ENCODE results near the gene ENAM.
A peak's percentile ranks its signal among the peaks of the same experiment; 100 is the strongest.

The ENAM gene

GRCh38 chr4:70607334-70607853 is 21.1 kb upstream of the ENAM start:
- Histone ChIP-seq H2AK5ac (ENCODE audit: low read length) (no peak overlapping the region), H3K27me3 (ENCODE audit: insufficient read depth, low read length) (no peaks in the 10 kb centered on the region), H3K4me2 (ENCODE audit: low read length) (no peak overlapping the region), H2BK5ac (ENCODE audit: low read depth, low read length, poor library complexity) (no peak overlapping the region), H3K27ac (ENCODE audit: low read depth, low read length) (no peak overlapping the region), H2BK120ac (ENCODE audit: insufficient read depth, low read length, poor library complexity) (no peak overlapping the region), H4K91ac (ENCODE audit: low read depth, low read length) (no peak overlapping the region), H3K79me2 (ENCODE audit: control insufficient read depth, insufficient read depth, low read length, poor library complexity) (no peaks in the 10 kb centered on the region), H3K4me1 (ENCODE audit: control insufficient read depth in 1 of 2, insufficient read depth in 2 of 2, low read length in 2 of 2) (no peaks in the 10 kb centered on the region), H3K4me3 (ENCODE audit: low read depth, low read length) (no peak overlapping the region), H3K4ac (ENCODE audit: low read depth, low read length) (no peak overlapping the region), H3K18ac (ENCODE audit: low read length) (no peak overlapping the region), H3K23ac (ENCODE audit: low read length) (no peak overlapping the region), H4K8ac (ENCODE audit: low read depth, low read length) (no peak overlapping the region), H2AFZ (ENCODE audit: insufficient read depth, low read length, poor library complexity) (no peak overlapping the region), H3K79me1 (ENCODE audit: low read length) (no peaks in the 10 kb centered on the region), H3K9me3 (ENCODE audit: insufficient read depth, low read depth, low read length) (no peaks in the 10 kb centered on the region), H4K12ac (ENCODE audit: low read depth, low read length) (no peak overlapping the region), H3K9ac (ENCODE audit: low read length) (no peak overlapping the region), H3K14ac (ENCODE audit: low read length) (no peak overlapping the region), H2BK12ac (ENCODE audit: low read length) (no peak overlapping the region), H3K36me3 (ENCODE audit: control insufficient read depth in 1 of 2, insufficient read depth in 2 of 2, low read length in 2 of 2) (no peaks in the 10 kb centered on the region)
- no CpG with 5 or more reads among the region's 3 CpGs for WGBS (ENCODE audit: extremely low coverage, insufficient coverage, insufficient read length)
- DNase-seq = no peak

- Histone ChIP-seq H3K9ac (ENCODE audit: low read length) (no peak overlapping the region), H3K4me3 (ENCODE audit: low read depth, low read length) (no peak overlapping the region), H2BK12ac (ENCODE audit: low read length) (no peak overlapping the region), H3K14ac (ENCODE audit: low read length) (no peak overlapping the region), H3K4ac (ENCODE audit: low read depth, low read length) (no peak overlapping the region), H2BK5ac (ENCODE audit: low read depth, low read length, poor library complexity) (no peak overlapping the region), H4K12ac (ENCODE audit: low read depth, low read length) (no peak overlapping the region), H2AK5ac (ENCODE audit: low read length) (no peak overlapping the region), H2AFZ (ENCODE audit: insufficient read depth, low read length, poor library complexity) (no peak overlapping the region), H3K4me1 (ENCODE audit: control insufficient read depth in 1 of 2, insufficient read depth in 2 of 2, low read length in 2 of 2) (no peaks in the 10 kb centered on the region), H3K18ac (ENCODE audit: low read length) (no peak overlapping the region), H3K79me2 (ENCODE audit: control insufficient read depth, insufficient read depth, low read length, poor library complexity) (no peaks in the 10 kb centered on the region), H3K36me3 (ENCODE audit: control insufficient read depth in 1 of 2, insufficient read depth in 2 of 2, low read length in 2 of 2) (no peaks in the 10 kb centered on the region), H2BK120ac (ENCODE audit: insufficient read depth, low read length, poor library complexity) (no peak overlapping the region), H3K9me3 (ENCODE audit: insufficient read depth, low read depth, low read length) (no peaks in the 10 kb centered on the region), H4K91ac (ENCODE audit: low read depth, low read length) (no peak overlapping the region), H3K23ac (ENCODE audit: low read length) (no peak overlapping the region), H3K27ac (ENCODE audit: low read depth, low read length) (no peak overlapping the region), H3K79me1 (ENCODE audit: low read length) (no peaks in the 10 kb centered on the region), H3K27me3 (ENCODE audit: insufficient read depth, low read length) (no peaks in the 10 kb centered on the region), H4K8ac (ENCODE audit: low read depth, low read length) (no peak overlapping the region), H3K4me2 (ENCODE audit: low read length) (no peak overlapping the region)
- no CpG with 5 or more reads among the region's 2 CpGs for WGBS (ENCODE audit: extremely low coverage, insufficient coverage, insufficient read length)
- peak in 1 of 2 donors; percentile 45 for DNase-seq
Observed at GRCh38 chr4:70608324-70608723, 20.2 kb upstream of the ENAM start.

GRCh38 chr4:70613306-70614183 is 15.0 kb upstream of the ENAM start:
- WGBS (ENCODE audit: extremely low coverage, insufficient coverage, insufficient read length) = no CpG with 5 or more reads among the region's 9 CpGs

GRCh38 chr4:70614184-70614555 is 14.4 kb upstream of the ENAM start:
- no peak overlapping the region for H4K12ac ChIP-seq (ENCODE audit: low read depth, low read length)
- no peak overlapping the region for H2BK5ac ChIP-seq (ENCODE audit: low read depth, low read length, poor library complexity)
- H3K9ac ChIP-seq (ENCODE audit: low read length) = no peak overlapping the region
- H3K4me3 ChIP-seq (ENCODE audit: low read depth, low read length) = no peak overlapping the region
- no peak overlapping the region for H3K27ac ChIP-seq (ENCODE audit: low read depth, low read length)
- no peaks in the 10 kb centered on the region for H3K4me1 ChIP-seq (ENCODE audit: control insufficient read depth in 1 of 2, insufficient read depth in 2 of 2, low read length in 2 of 2)
- no peak overlapping the region for H3K4me2 ChIP-seq (ENCODE audit: low read length)
- H2AK5ac ChIP-seq (ENCODE audit: low read length) = no peak overlapping the region
- H3K18ac ChIP-seq (ENCODE audit: low read length) = no peak overlapping the region
- H2AFZ ChIP-seq (ENCODE audit: insufficient read depth, low read length, poor library complexity) = no peak overlapping the region
- H3K9me3 ChIP-seq (ENCODE audit: insufficient read depth, low read depth, low read length) = no peaks in the 10 kb centered on the region
- H3K79me1 ChIP-seq (ENCODE audit: low read length) = no peaks in the 10 kb centered on the region
- no peak overlapping the region for H4K91ac ChIP-seq (ENCODE audit: low read depth, low read length)
- no peak overlapping the region for H2BK12ac ChIP-seq (ENCODE audit: low read length)
- no peak overlapping the region for H3K23ac ChIP-seq (ENCODE audit: low read length)
- no peaks in the 10 kb centered on the region for H3K79me2 ChIP-seq (ENCODE audit: control insufficient read depth, insufficient read depth, low read length, poor library complexity)
- no peak overlapping the region for H2BK120ac ChIP-seq (ENCODE audit: insufficient read depth, low read length, poor library complexity)
- no peaks in the 10 kb centered on the region for H3K36me3 ChIP-seq (ENCODE audit: control insufficient read depth in 1 of 2, insufficient read depth in 2 of 2, low read length in 2 of 2)
- no peak overlapping the region for H3K4ac ChIP-seq (ENCODE audit: low read depth, low read length)
- H4K8ac ChIP-seq (ENCODE audit: low read depth, low read length) = no peak overlapping the region
- WGBS (ENCODE audit: extremely low coverage, insufficient coverage, insufficient read length) = no CpG with 5 or more reads among the region's 3 CpGs
- H3K14ac ChIP-seq (ENCODE audit: low read length) = no peak overlapping the region
- H3K27me3 ChIP-seq (ENCODE audit: insufficient read depth, low read length) = no peaks in the 10 kb centered on the region
- no peak for DNase-seq

More at GRCh38 chr4:70613306-70614183, 15.0 kb upstream of the ENAM start:
- DNase-seq = no peak
- H2AFZ ChIP-seq (ENCODE audit: insufficient read depth, low read length, poor library complexity) = no peak overlapping the region
- no peak overlapping the region for H3K14ac ChIP-seq (ENCODE audit: low read length)
- H2BK12ac ChIP-seq (ENCODE audit: low read length) = no peak overlapping the region
- no peaks in the 10 kb centered on the region for H3K4me1 ChIP-seq (ENCODE audit: control insufficient read depth in 1 of 2, insufficient read depth in 2 of 2, low read length in 2 of 2)
- no peak overlapping the region for H3K9ac ChIP-seq (ENCODE audit: low read length)
- no peak overlapping the region for H3K27ac ChIP-seq (ENCODE audit: low read depth, low read length)
- no peak overlapping the region for H3K4me3 ChIP-seq (ENCODE audit: low read depth, low read length)
- H3K4me2 ChIP-seq (ENCODE audit: low read length) = no peak overlapping the region
- H3K79me1 ChIP-seq (ENCODE audit: low read length) = no peaks in the 10 kb centered on the region
- H3K18ac ChIP-seq (ENCODE audit: low read length) = no peak overlapping the region
- H3K4ac ChIP-seq (ENCODE audit: low read depth, low read length) = no peak overlapping the region
- no peaks in the 10 kb centered on the region for H3K27me3 ChIP-seq (ENCODE audit: insufficient read depth, low read length)
- no peak overlapping the region for H2BK5ac ChIP-seq (ENCODE audit: low read depth, low read length, poor library complexity)
- no peak overlapping the region for H4K8ac ChIP-seq (ENCODE audit: low read depth, low read length)
- H3K23ac ChIP-seq (ENCODE audit: low read length) = no peak overlapping the region
- H2AK5ac ChIP-seq (ENCODE audit: low read length) = no peak overlapping the region
- H4K12ac ChIP-seq (ENCODE audit: low read depth, low read length) = no peak overlapping the region
- H3K9me3 ChIP-seq (ENCODE audit: insufficient read depth, low read depth, low read length) = no peaks in the 10 kb centered on the region
- no peak overlapping the region for H2BK120ac ChIP-seq (ENCODE audit: insufficient read depth, low read length, poor library complexity)
- no peaks in the 10 kb centered on the region for H3K36me3 ChIP-seq (ENCODE audit: control insufficient read depth in 1 of 2, insufficient read depth in 2 of 2, low read length in 2 of 2)
- H3K79me2 ChIP-seq (ENCODE audit: control insufficient read depth, insufficient read depth, low read length, poor library complexity) = no peaks in the 10 kb centered on the region
- H4K91ac ChIP-seq (ENCODE audit: low read depth, low read length) = no peak overlapping the region
